Brain microvascular endothelial cell (primary cell): ENCODE measurements around the gene FGF11.

Source experiments
- DNase-seq: peaks from one replicate; pipeline ENCODE4 v3.0.0-alpha.2; 2020
- H3K27ac ChIP-seq: fragments of 250-450 bp; sonication (Bioruptor Pico); 2 replicates; pipeline ENCODE4 v1.5.1; 2020; ENCODE audit warnings: mild to moderate bottlenecking, moderate library complexity
- H3K27me3 ChIP-seq: fragments of 250-450 bp; sonication (Bioruptor Pico); replicated peaks from 2 replicates; pipeline ENCODE4 v1.5.1; 2020; ENCODE audit warnings: mild to moderate bottlenecking
- H3K36me3 ChIP-seq: fragments of 250-450 bp; sonication (Bioruptor Pico); replicated peaks from 2 replicates; pipeline ENCODE4 v1.5.1; 2020; ENCODE audit warnings: mild to moderate bottlenecking
- H3K4me3 ChIP-seq: 2 replicates; pipeline ENCODE4 v1.5.1; 2011; ENCODE audit warnings: low read depth, mild to moderate bottlenecking, control low read depth, low read length, moderate library complexity
- in situ Hi-C: cut with HindIII; loops from 2 replicates; pipeline ENCODE4 v1.10.0; 2017; ENCODE audit warnings: low sequenced_read_pairs, low pct_ligation_motif_present
- TF ChIP-seq, protein P1 (sequence below): IDR thresholded peaks from 2 replicates; pipeline ENCODE4 v1.5.1; 2011; ENCODE audit warnings: low read depth, mild to moderate bottlenecking, moderate library complexity, low read length, control low read depth, inconsistent platforms; ENCODE audit errors: missing control alignments

FGF11 gene

DNA sequence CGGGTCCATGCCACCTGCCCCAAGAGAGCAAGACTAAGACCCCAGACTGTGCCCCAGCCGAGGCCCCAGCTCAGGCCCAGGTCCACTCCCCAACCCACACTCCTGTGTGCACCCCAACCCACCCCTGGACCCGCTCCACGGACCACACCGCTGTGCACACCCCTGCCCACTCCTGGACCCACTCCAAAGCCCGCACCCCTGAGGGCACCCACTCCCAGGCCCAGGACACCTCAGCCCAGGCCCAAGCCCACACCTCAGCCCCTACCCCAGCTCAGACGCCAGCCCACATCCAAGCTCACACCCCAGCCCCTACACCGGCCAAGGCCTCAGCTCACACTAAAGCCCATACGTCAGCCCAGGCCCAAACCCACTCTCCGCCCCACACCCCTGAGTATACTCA is 9.6 kb upstream of the FGF11 start:
- DNase-seq: no peak
- no peak overlapping the region for H3K27ac ChIP-seq
- no peak overlapping the region for H3K4me3 ChIP-seq
- in situ Hi-C loops: no loop called here
- no peaks in the 10 kb centered on the region for H3K36me3 ChIP-seq
- no peaks in the 10 kb centered on the region for H3K27me3 ChIP-seq
- TF ChIP-seq, protein P1, sequence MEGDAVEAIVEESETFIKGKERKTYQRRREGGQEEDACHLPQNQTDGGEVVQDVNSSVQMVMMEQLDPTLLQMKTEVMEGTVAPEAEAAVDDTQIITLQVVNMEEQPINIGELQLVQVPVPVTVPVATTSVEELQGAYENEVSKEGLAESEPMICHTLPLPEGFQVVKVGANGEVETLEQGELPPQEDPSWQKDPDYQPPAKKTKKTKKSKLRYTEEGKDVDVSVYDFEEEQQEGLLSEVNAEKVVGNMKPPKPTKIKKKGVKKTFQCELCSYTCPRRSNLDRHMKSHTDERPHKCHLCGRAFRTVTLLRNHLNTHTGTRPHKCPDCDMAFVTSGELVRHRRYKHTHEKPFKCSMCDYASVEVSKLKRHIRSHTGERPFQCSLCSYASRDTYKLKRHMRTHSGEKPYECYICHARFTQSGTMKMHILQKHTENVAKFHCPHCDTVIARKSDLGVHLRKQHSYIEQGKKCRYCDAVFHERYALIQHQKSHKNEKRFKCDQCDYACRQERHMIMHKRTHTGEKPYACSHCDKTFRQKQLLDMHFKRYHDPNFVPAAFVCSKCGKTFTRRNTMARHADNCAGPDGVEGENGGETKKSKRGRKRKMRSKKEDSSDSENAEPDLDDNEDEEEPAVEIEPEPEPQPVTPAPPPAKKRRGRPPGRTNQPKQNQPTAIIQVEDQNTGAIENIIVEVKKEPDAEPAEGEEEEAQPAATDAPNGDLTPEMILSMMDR: no peak

DNA sequence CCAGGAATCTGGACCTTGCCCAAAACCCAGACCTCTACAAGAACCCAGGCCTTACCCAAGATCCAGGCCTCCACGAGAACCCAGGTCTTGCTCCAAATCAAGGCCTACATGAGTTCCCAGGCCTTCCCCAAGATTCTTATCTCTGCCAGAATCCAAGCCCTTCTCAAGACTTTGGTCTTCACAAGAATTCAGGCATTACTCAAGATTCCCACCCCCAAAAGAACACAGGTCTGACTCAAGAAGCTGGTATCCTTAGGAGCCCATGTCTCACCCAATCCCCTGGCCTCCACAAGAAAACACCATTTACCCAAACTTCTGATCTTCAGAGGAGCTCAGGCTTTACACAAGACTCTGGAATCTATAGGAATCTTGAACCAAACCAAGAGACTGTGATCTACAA is 8.1 kb upstream of the FGF11 start:
- H3K4me3 ChIP-seq: no peak overlapping the region
- in situ Hi-C loops: no loop called here
- no peak for DNase-seq
- no peaks in the 10 kb centered on the region for H3K27me3 ChIP-seq
- TF ChIP-seq, protein P1: no peak
- no peak overlapping the region for H3K27ac ChIP-seq
- H3K36me3 ChIP-seq: no peaks in the 10 kb centered on the region

DNA sequence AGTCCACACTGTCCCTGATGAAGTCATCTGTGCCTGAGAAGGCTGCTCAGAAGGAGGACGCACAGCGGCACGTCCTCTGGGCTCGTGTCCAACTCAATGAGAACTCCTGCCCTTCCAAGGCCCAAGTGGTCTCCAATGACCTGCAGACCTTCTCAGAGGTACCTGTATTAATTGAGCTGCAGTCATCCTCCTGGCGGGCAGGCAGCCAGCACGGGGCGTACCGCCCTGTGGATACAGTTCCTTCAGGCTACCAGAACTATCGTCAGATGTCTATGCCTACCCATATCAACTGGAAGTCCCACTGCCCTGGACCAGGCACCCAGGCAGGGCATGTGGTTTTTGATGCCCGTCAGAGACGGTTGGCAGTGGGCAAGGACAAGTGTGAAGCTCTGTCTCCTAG is 7.0 kb upstream of the FGF11 start:
- DNase-seq: no peak
- Histone ChIP-seq H3K4me3 (no peak overlapping the region), H3K27ac (no peak overlapping the region), H3K36me3 (no peaks in the 10 kb centered on the region), H3K27me3 (no peaks in the 10 kb centered on the region)
- in situ Hi-C loops: no loop called here
- TF ChIP-seq, protein P1: no peak

DNA sequence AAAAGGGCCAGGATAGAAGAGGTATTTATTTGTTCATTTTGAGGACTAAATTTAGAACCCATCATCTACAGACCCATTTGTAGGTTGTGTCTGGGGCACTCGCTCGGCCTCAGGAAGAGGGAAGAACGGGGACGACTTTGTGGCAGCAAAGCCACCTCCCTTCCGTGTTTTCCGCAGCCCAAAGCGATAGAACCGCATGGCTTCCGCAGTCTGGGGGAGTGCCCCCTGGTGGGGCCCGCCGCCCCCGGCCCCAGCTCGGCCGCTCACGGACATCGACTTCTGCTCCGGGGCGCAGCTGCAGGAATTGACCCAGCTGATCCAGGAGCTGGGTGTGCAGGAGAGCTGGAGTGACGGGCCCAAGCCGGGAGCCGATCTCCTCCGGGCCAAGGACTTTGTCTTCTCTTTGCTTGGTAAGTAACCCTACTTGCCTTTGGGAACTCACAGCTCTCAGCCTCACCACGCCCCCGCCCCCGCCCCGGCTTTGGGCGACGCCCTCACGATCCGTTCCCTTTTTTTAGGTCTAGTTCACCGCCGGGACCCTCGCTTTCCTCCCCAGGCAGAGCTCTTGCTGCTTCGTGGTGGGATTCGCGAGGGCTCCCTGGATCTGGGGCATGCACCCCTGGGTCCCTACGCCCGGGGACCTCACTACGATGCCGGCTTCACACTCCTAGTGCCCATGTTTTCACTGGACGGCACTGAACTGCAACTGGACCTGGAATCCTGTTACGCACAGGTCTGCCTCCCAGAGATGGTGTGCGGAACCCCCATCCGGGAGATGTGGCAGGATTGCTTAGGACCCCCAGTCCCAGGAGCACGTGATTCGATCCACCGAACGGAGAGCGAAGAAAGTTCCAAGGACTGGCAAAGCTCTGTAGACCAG is 3.4 kb upstream of the FGF11 start:
- TF ChIP-seq, protein P1: peak; percentile 22
- in situ Hi-C loops: no loop called here
- H3K27me3 ChIP-seq: peaks cover 23% of the 10 kb centered on the region
- no peak overlapping the region for H3K27ac ChIP-seq
- no peaks in the 10 kb centered on the region for H3K36me3 ChIP-seq
- peak overlapping the region; percentile 58 for H3K4me3 ChIP-seq
- DNase-seq: no peak

DNA sequence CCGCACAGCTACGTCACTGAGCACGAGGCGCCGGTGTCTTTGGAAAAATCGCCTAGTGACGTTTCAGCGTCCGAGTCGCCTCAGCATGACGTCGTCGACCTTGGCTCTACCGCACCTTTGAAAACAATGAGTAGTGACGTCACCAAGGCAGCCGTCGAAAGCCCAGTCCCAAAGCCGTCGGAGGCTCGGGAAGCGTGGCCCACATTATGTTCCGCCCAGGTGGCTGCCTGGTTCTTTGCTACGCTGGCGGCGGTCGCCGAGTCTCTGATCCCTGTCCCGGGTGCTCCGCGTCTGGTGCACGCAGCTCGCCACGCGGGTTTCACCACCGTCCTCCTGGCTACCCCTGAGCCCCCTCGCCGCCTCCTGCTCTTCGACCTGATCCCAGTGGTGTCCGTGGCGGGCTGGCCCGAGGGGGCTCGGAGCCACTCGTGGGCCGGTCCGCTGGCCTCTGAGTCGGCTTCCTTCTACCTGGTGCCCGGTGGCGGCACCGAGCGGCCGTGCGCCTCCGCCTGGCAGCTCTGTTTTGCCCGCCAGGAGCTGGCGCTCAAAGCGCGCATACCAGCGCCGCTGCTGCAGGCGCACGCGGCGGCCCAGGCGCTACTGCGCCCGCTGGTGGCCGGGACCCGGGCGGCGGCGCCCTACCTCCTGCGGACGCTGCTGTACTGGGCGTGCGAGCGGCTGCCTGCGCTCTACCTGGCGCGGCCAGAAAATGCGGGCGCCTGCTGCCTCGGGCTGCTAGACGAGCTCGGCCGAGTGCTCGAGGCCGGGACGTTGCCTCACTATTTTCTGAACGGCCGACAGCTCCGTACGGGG is 2.5 kb upstream of the FGF11 start:
- DNase-seq: no peak
- in situ Hi-C loops: no loop called here

More for the DNA sequence above, 2.5 kb upstream of the FGF11 start:
- Histone ChIP-seq H3K27me3 (peaks cover 23% of the 10 kb centered on the region), H3K36me3 (no peaks in the 10 kb centered on the region), H3K27ac (no peak overlapping the region), H3K4me3 (peak overlapping the region; percentile 39)
- TF ChIP-seq, protein P1: peak; percentile 44
